ENCODE measurements around the gene MCMBP.
"Not testable (repeated sequence)": the region's sequence is repeated elsewhere in the genome, so short reads cannot be mapped to it uniquely, and the experiment has no call there.

- TF ChIP-seq POLR2A, CTCF (IDR thresholded peaks at IDR 0.05): not testable (repeated sequence)
Measured at GRCh38 chr10:119869398-119869797, 3.2 kb downstream of the MCMBP start.

Data from heart left ventricle (tissue), 13 donors.